AML-193 (cell line): ENCODE results near the gene KCTD20.

Source experiments
- DNase-seq, 2 experiments: peaks; one replicate each; lab custom pipeline; 2025; lab: John Stamatoyannopoulos, UW

The KCTD20 gene

DNA sequence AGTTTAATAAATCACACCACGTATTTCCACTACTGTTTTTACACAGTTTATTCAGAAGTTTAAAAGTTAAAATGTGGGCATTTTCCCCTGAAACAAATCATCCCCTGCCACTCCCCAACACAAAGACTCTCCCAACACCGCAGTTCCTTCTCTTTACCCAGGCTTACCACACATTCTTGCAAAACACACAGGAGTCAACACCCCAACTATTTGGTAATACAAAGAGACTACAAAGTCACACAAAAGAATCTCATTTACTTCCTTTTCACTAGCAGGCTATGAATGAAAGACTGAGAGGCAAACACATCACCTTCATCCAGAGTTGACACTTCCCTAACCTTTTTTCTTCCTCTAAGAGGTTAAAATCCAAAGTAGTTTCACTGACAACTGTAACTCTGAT lies 51.1 kb downstream of the KCTD20 start:
- DNase-seq, result peak; percentile 99

DNA sequence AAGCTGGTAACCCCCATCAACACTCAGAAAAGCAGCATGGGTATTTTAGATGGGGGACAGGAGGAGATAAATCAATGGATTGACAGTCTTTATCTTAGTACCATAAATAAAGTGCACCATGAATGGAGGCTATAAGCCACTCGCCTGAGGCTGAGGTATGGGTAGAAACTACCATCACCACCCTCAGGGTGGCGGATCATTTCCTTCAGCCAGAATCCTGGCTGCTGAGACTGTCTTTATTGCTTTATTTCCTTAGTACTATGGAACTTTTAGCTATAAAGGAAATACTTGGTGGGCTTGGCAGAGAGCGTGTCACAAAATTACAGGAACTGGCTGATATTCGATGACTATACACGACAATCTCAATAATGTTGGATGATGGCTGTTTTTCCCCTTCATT lies 52.3 kb downstream of the KCTD20 start:
- no peak for DNase-seq

DNA sequence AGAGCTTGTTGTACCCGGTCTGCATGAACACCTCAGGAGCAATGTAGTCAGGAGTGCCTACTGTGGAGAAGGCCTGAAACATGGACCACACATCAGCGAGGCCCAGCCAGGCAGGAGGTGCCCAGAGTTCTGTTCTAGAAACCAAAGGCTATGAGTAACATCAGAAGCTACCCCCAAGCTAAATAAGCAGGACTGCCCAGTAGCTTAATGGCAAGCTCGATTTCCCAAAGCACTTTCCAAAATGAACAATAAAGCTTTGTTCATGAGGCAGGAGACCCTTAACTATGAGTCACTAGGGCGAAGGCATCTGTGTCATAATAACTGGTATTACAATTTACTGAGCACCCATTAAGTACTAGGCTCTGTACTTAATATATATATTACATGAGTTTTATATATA lies 57.1 kb downstream of the KCTD20 start:
- no peak for DNase-seq

DNA sequence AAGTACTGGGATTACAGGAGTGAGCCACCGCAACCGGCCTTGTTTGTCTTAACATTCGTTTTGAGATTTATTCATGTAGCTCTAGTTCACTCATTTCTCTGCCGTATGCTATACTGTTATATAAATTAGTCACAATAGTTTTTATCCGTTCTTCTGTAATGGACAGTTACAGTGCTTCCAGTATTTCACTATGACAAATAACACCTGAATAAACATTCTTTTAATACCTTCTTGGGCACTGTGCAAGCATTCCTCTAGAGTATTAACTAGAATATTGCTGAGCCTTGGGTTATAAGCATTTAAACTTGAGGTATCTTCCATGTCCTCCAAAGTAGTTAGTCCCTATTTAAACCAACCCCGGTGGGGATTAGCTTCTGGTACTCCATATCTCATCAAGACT lies 58.9 kb downstream of the KCTD20 start:
- DNase-seq, result no peak

DNA sequence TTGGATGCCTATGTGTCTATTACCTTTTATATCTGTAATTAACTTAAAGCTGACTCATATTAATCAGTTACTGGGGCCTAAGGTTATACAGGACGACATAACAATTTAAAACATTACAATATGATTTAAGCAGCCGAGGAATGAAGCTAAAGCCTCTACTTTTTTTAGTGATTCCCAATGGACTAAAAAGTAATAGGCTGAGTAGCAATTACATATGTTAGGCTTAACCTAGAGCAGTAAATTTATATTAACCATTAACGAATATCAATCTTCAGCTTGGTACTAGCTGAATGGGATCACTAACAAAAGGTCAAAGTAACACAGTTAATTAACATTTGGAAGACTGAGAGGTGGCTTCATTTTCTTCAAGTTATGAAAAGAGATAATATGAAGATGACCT lies 61.4 kb downstream of the KCTD20 start:
- DNase-seq, result no peak

DNA sequence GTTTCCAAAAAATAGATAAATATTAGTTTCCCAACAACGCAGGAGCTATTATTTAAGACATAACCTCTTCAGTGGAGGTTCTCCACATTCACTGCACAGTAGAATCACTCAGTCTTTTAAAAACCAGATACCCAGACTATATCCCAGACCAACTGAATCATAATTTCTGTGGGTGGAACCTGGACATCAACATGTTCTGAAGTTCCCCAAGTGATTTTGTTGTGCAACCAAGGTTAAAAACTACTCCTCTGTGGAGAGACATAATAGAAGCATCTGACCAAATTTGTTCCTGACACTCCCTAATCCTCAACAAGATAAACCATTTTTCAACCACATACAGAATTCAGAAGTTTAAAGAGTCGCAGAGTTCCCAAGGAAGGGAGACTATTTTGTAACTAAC lies 62.2 kb downstream of the KCTD20 start:
- no peak for DNase-seq

DNA sequence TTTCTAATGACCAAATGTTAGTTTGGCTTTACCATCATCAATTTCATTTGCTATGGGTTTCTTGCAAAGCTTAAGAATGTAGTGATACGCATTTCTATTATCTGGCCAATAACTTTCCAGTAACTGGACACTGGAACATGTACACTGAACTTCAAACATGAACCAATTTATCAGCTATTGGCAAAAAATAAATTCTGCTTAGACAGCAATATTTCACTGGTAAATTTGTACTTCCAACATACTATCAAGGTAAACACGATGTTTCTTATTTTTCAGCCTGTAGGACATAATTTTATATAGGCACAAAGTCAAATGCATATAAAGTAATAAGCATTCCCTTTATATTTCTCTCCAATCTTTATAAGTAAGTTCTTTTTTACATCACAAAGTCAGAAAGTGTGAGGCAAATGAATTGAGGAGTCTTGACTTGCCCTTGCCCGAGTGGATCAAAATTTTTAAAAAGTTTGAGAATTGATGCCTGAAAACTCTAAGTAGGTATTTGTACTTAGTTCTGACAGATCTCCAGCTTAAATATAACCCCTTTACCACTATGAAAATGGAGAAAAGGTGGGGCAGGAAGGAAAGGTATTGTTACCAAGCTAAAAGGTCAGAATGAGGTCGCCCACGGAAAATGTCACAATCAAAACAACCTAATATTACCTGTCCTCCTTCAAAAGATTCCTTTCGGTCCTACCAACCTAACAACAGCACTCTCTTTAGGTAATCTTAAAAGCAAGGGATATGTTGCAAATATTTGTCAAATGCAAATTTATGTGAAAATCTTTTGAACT lies 63.1 kb downstream of the KCTD20 start:
- no peak for DNase-seq

DNA sequence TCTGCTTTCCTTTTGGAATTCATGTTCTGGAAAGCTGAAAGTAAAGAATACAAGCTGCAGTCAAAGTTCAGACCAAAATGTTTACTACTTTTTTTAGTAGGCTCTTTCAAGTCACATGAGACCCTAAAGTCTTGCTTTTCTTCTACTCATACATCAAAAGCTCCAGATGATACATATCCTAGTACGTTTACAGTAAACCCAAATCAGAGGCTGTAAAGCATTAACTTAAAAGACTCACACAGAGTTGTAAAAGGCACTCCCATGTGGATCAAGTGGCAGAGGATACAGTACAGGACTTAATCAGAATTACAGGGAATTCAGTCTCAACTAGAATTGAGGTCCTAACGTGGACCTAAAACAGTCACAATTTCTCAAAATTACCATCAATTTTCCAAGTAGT lies 63.8 kb downstream of the KCTD20 start:
- no peak for DNase-seq

DNA sequence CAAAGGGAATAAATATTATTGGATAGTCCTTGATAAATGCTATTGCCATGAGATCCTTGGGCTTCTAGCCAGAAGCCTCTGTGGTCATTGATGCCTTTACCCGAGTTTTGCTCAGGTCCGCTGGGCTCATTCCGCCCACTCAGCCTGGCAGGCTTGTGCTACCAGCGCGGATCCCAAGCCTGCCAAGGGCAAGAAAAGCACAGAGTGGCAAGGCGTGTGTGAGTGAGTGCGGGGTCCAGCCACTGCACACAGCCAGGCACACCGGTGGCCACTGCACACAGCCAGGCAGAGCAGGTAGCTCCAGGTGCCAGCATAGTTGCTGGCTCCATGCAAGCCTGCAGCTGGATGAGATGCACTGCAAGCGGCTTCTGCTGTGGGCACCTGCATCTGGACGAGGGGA lies 65.7 kb downstream of the KCTD20 start:
- DNase-seq, result no peak

DNA sequence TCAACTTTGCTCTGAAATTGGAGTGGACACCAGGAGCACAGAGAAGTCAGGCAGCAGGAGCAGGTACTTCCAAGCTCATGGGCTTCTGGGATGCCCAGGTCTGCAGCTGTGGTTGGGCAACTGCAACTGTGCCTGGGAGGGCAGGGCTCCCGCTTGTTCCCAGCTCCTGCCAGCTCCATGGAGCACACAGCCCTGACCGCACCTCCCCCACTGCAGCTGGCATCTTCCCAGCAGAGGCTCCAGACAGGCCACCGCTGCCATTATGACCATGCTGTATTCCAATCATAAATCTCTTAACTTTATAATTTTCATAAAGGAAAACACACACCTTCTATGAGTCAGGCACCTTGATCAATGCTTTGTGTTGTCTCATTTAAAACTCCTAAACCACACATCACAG lies 67.6 kb downstream of the KCTD20 start:
- no peak for DNase-seq

DNA sequence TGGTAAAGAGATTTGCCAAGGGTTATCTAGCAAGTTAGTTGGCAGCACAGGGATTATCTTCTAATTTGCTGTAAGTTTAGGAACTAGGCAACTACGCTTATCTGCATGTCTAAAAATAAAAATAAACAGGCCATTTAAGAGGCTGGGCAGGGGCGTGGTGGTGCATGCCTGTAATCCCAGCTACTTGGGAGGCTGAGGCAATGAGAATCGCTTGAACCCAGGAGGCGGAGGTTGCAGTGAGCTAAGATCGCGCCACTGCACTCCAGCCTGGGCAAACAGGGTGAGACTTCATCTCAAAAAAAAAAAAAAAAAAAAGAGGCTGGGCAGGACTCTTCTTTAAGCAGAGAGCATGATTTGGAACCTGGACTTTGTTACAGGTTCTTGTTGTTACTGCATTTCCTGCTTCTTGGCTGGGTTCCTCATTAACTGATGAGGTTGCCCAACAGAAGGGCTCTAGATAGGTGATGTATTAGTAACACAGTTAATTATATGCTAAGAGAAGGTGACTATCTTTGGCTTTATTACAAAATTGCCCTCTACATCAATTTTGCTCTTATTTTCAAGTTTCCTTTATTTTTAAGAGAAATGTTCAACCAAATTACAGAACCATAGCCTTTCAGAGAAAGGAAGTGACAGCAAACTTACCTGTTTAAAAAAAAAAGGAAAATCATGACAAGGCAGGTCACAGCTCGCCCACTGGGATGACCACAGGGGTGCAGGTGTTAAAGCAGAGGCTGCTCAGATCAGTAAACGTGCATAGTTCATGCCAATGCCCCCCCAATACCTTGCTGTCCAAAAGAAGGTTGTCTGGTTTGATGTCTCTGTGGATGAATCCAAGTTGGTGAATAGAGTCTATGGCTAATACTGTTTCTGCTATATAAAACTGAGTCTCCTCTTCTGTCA lies 72.0 kb downstream of the KCTD20 start:
- no peak for DNase-seq

DNA sequence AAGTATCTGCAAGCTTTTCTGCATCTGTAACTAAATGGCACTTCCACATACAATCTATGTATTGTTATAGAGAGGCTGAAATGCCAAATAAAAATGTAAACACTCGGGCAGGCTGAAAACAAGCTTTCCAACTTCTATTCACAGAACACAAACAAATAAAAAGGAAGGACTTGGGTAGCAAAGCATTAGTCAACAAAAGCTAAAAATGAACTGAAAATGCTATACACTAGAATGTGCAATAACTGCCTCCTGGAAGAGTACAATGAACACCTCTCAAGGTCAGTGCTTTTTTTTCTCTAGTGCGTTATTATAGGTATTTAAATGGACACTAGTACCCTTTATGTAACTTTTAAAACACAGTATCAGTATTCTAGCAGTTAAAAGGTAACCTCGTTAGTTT lies 73.0 kb downstream of the KCTD20 start:
- no peak for DNase-seq

DNA sequence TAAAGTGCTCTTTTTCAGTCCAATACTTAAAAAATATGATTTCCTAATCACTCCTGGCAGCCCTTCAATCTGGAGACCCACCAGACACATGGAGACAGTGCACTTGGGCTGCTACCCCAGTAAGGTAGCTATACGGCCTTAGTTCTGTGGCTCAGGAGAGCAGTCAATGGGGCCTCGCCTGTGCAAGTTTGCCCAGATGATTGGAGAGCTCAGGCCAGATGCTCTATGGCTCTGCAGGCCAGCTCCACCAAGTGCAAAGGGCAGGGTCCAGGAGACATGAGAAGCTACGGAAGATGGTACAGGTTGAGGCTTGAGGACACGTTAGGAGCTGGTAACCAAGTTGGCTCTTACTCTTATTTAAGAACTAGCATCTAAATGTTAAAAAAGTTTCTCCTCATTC lies 73.8 kb downstream of the KCTD20 start:
- no peak for DNase-seq

DNA sequence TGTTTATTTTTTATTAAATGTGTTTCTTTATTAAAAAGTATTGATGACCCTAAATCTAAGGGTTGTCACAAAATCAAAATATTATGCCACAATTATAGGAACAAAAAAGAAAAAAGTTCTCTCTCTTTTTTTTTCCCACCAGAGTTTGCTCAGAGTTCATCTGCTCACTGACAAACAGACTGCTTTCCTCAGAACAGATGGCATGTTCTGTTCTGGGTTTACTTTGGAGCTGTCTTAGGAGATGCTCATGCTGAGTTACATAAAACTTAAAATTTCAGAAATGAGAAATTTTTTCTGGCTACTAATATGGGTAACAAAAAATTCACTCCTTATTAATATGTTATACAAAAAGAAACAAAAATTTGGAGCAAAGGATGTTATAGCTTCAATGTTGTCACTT lies 74.2 kb downstream of the KCTD20 start:
- DNase-seq, result no peak

DNA sequence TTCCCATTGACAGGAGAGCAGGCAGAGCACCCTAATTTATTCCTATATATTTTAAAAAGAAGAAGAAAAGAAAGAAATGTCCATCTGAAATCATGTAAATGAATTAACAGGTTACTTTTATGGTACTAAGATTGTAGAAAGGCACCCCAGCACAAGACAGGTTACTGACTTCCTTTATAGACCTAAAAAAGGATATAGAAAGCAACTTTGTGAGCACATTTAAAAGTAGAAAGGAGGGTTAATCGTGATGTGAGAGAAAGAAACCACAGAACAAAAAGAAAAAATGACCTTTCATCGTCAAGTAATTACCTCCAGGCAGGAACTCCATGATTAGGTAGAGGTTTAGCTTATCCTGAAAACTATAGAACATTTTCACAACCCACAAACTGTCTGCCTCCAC lies 74.6 kb downstream of the KCTD20 start:
- DNase-seq, result no peak

DNA sequence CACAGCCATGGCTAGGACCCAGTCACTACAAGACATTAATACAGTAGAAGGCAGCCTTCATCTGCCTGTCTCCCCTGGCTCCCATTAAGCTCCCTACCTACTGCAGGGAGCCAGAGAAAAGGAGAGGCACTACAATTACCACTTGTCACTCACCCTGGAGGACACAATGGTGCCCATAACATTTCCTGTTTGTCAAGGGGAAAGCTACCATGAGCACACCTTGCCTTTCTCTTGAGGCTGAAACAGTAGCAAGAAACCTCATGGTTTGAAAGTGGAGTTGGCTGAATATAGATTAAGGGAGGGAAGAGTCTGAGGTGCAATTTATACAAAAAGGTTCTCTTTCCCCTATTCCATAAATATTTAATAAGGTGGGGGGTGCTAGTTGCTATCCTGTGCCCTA lies 76.6 kb downstream of the KCTD20 start:
- DNase-seq, result no peak

DNA sequence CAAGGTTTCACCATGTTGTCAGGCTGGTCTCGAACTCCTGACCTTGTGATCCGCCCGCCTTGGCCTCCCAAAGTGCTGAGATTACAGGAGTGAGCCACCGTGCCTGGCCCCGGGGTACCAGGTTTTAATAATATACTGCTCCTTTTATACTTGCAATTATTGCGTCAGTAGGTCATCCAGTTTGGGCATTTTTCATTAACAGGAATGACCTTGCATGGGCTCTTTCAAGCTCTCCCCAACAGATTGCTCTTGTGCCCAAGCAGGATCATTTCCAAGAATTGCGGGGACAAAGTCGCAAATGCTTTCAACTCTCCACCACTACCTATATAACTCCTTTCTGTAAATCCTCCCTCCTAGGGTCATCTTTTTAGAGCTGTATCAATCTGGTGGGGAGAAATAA lies 80.7 kb downstream of the KCTD20 start:
- no peak for DNase-seq

DNA sequence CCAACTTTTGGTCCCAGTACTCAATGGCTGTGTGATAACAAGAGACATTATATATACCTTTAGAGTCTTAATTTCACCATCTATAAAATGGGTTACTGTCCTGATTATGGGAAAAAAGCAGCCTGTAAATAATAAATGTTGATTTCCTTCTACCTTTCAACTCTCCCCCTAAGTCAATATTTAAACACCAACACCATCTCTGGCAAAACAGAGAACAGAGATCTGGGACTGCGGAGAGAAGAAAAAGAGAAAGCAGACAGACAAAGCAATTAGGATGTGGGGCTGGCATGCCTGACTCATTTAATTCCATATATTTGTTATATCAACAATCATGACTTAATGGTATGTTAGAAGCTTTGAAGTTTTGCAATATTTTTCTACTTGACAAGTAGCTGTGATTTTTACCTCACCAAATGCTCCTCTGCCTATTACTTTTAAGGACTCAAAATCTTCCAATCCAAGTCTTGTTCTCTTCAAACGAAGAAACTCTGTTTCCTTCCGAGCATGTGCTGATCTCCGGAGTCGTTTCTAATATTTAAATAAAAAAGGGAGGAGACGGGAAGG lies 81.2 kb downstream of the KCTD20 start:
- DNase-seq, result no peak

DNA sequence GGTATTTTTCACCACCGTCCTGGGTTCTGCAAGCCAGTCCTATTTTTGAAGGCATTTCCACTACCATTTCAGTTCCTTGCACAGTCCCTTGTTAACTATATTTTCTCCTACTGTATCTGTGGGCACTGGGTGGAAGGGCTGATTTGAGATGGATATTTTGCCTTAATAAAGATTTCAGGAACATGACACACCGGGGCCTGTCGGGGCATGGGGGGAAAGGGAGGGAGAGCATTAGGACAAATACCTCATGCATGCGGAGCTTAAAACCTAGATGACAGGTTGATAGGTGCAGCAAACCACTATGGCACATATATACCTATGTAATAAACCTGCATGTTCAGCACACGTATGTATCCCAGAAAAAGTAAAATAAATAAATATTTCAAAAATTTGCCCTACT lies 82.1 kb downstream of the KCTD20 start:
- DNase-seq, result no peak

DNA sequence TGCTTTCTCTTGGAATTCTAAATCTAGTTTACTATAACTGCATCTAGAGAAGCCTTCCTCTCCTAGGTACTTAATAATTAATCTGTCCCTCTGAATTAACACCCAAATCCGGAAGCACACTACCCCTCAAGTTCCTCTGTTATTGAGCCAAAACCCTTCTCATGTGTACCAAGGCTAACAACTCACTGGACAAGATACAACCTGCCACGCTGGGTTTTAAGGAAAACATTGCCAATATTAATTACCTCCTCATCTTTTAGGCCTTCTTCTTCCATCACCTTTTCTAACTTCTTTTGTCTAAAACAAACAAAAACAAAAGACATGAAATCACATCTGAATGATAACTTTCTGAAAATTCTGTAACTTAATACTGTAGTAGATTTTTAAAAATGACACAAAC lies 82.5 kb downstream of the KCTD20 start:
- DNase-seq, result no peak

DNA sequence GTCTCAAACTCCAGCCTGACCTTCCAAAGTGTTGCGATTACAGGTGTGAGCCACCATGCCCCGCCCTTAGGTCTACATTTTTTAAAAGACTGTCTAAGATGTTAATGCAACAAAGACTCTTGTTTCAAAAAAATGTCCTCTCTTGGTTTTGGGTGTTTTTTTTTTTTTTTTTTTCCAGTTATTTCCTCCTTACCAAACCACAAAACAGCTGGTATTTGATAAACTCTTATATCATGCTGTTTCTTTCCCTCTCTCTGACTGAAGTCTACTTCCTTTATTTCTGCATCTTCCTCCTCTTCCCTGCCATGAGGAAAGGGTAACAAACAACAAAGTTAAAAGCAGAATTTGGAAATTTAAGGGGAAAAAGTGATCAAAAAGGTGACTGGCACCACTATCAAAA lies 83.3 kb downstream of the KCTD20 start:
- DNase-seq, result peak; percentile 80 to 89

DNA sequence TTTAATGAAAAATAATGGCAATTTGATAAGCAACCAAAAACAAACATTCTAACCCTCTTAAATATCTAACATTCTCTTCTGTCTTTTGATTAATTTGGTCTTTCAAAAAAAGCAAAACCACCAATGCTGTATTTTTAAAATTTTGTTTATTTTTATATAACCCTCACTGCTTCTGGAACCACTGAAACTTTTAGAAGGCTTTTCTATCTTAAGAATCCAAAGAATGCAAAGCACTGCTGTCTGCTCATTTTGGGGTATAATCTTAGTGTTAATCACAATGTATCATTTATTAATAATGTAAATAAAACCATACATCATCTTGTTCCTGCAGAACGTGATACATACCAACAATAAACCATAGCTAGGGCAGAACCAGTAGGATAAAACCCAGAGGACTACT lies 90.5 kb downstream of the KCTD20 start:
- DNase-seq, result no peak

DNA sequence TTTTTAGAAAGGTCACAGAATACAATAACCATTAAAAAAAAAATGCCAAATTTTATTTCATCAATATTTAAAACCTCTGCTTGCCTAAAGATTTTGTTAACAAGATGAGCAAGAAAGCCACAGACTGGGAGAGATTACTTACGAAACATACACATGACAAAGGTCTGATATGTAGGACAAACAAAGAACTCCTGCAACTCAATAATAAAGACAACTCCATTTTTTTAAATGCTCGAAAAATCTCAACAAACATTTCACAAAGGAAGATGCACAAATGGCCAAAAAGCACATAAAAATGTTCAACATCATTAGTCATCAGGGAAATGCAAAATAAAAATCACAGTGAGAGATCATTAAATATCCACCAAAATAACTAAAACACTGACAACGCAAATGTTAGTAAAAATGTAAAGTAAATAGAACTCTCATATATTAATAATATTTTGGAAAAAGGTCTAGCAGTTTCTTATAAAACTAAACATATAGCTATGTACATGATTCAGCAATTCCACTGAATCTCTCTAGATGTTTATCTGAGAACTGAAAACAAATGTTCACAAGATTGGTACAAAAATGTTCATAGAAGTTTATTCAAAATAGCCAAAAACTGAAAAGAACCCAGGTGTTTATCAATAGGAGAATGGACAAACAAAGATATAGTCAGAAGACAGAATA lies 94.2 kb downstream of the KCTD20 start:
- DNase-seq, result no peak
